HG03558 (cell line): ENCODE data around the gene MUC5B.
"Not testable (repeated sequence)": the region's sequence is repeated elsewhere in the genome, so short reads cannot be mapped to it uniquely, and the experiment has no call there.

Source experiments
- ATAC-seq: cut with Tn5 transposase; IDR thresholded peaks from one replicate; pipeline ENCODE4 v1.9.1; 2021; ENCODE audit warnings: moderate number of reproducible peaks; ENCODE audit not compliant: unreplicated experiment; ENCODE audit errors: extremely low read depth

Gene MUC5B

DNA sequence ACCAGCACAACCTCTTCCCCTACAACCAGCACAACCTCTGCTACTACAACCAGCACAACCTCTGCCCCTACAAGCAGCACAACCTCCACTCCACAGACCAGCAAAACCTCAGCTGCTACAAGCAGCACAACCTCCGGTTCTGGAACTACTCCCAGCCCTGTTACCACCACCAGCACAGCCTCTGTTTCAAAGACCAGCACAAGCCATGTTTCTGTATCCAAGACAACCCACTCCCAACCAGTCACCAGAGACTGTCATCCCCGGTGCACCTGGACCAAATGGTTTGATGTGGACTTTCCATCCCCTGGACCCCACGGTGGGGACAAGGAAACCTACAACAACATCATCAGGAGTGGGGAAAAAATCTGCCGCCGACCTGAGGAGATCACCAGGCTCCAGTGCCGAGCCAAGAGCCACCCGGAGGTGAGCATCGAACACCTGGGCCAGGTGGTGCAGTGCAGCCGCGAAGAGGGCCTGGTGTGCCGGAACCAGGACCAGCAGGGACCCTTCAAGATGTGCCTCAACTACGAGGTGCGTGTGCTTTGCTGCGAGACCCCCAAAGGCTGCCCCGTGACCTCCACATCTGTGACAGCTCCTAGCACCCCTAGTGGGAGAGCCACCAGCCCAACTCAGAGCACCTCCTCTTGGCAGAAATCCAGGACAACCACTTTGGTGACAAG lies 34.3 kb upstream of the MUC5B start:
- not testable (repeated sequence) for ATAC-seq

DNA sequence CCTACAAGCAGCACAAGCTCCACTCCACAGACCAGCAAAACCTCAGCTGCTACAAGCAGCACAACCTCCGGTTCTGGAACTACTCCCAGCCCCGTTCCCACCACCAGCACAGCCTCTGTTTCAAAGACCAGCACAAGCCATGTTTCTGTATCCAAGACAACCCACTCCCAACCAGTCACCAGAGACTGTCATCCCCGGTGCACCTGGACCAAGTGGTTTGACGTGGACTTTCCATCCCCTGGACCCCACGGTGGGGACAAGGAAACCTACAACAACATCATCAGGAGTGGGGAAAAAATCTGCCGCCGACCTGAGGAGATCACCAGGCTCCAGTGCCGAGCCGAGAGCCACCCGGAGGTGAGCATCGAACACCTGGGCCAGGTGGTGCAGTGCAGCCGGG lies 33.0 kb upstream of the MUC5B start:
- ATAC-seq: not testable (repeated sequence)

DNA sequence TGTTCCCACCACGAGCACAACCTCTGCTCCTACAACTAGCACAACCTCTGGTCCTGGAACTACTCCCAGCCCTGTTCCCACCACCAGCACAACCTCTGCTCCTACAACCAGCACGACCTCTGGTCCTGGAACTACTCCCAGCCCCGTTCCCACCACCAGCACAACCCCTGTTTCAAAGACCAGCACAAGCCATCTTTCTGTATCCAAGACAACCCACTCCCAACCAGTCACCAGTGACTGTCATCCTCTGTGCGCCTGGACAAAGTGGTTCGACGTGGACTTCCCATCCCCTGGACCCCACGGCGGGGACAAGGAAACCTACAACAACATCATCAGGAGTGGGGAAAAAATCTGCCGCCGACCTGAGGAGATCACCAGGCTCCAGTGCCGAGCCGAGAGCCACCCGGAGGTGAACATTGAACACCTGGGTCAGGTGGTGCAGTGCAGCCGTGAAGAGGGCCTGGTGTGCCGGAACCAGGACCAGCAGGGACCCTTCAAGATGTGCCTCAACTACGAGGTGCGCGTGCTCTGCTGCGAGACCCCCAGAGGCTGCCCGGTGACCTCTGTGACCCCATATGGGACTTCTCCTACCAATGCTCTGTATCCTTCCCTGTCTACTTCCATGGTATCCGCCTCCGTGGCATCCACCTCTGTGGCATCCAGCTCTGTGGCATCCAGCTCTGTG lies 30.9 kb upstream of the MUC5B start:
- not testable (repeated sequence) for ATAC-seq

DNA sequence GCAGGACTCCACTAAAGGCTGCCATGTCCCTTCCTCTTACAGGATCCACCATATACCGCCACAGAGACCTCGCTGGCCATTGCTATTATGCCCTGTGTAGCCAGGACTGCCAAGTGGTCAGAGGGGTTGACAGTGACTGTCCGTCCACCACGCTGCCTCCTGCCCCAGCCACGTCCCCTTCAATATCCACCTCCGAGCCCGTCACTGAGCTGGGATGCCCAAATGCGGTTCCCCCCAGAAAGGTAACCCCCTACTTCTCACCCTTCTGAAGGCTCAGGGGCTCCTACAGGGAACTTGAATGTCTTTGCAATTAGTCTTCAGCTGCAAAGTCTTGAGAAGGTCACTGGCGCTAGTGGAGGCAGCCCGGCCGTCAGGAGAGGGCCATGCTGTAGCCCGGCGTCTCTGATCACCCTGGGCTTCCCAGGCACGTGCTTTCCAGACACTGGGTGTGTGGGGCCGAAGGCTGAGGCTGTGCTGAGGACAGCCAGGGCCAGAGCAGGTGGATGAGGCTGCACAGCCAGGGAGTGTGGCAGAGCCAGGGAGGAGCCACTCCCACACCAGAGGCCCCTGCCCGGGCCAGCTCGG lies 30.0 kb upstream of the MUC5B start:
- ATAC-seq: no peak

DNA sequence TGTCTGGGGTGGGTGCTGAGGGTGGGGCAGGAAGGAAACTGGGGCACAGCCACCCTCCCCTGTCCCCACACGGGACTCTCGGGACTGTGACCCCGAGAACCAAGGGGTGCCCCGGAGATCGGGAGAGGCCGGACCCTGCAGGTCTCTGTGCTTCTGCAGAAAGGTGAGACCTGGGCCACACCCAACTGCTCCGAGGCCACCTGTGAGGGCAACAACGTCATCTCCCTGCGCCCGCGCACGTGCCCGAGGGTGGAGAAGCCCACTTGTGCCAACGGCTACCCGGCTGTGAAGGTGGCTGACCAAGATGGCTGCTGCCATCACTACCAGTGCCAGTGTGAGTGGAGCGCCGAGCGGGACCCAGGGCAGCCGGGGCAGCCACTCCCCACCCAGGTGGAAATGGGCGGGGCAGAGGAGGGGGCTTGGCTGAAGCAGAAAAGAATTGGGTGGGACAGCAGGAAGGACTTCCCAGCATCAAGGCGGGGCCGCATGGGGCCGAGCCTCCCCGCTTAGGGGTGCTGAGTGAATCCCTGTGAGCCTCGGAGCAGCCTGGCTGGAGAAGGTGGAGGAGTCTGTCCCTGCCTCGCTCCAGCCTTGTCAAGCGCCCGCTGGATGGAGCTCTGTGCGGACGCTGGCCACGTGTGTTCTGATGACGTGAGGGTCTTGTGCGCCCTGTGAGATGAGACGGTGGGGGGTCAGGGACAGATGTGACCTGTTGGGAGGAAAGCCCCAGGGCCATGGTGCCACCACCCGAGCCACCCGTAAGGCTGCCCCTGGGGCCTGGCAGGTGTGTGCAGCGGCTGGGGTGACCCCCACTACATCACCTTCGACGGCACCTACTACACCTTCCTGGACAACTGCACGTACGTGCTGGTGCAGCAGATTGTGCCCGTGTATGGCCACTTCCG lies 29.3 kb upstream of the MUC5B start:
- no peak for ATAC-seq

DNA sequence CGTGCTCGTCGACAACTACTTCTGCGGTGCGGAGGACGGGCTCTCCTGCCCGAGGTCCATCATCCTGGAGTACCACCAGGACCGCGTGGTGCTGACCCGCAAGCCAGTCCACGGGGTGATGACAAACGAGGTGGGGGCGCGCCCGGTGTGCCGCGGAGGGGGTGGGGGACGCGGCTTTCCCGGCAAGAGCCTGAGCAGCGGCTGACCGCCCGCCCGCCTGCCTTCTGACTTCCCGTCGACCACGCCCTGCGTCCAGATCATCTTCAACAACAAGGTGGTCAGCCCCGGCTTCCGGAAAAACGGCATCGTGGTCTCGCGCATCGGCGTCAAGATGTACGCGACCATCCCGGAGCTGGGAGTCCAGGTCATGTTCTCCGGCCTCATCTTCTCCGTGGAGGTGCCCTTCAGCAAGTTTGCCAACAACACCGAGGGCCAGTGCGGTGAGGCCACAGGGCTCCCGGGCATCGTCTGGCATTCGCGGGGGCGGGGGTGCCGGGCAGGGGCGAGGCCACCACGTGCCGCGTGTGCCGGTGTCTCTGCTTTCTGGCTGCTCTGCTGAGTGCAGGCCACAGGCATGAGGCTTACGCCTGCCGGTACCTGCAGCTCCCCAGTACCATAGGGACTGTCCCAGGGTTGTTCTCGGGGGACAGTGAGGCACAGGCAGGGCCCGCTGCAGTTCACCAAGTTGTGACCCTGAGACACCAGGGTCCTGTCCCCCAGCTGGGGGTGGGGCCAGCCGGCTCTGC lies 28.5 kb upstream of the MUC5B start:
- ATAC-seq: no peak

DNA sequence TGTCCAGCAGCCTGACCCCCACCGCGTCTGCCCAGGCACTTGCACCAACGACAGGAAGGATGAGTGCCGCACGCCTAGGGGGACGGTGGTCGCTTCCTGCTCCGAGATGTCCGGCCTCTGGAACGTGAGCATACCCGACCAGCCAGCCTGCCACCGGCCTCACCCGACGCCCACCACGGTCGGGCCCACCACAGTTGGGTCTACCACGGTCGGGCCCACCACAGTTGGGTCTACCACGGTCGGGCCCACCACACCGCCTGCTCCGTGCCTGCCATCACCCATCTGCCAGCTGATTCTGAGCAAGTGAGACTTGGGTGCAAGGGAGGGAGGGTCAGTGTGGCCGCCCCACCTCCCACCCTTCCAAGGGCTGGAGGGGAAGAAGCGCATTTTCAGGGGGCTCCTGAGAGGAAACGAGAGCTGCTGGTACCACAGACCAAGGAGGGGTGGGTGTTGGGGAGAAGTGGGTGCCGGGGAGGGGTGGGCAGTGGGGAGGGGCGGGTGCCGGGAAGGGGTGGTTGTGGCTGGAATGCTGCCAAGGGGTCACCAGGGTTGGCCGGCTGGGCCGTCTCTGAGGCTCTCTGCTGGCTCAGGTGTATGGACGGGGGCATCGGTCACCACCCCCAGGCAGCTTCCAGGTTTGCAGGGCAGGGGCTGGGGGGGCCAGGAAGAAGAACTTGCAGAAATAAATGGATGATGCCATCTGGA lies 27.7 kb upstream of the MUC5B start:
- ATAC-seq: no peak

DNA sequence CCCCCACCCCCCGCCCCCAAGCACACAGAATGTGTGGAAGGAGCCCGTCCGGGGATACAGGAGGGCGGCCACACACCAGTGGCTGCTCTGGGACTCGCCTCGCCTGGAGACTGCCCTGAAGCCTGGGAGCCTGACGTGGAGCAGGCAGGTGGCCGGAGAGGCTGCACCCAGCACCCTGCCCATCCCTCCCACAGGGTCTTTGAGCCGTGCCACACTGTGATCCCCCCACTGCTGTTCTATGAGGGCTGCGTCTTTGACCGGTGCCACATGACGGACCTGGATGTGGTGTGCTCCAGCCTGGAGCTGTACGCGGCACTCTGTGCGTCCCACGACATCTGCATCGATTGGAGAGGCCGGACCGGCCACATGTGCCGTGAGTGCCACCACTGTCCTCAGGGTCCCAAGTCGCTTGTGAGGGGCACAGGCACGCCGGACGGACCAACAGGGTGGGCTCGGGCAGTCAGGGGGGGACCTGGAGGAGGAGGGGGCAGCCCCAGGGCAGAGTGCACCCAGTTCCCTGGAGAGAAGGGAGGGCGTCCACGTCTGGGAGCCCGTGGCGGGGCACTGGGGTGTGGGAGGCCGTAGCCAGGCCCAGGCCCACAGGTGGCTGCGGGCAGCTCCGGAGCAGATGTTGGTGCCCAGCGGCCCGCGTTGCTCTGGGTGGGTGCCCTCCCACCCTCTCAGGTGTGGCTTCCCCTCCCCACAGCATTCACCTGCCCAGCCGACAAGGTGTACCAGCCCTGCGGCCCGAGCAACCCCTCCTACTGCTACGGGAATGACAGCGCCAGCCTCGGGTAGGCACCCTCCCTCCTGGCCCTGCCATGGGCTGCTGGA lies 27.0 kb upstream of the MUC5B start:
- no peak for ATAC-seq

DNA sequence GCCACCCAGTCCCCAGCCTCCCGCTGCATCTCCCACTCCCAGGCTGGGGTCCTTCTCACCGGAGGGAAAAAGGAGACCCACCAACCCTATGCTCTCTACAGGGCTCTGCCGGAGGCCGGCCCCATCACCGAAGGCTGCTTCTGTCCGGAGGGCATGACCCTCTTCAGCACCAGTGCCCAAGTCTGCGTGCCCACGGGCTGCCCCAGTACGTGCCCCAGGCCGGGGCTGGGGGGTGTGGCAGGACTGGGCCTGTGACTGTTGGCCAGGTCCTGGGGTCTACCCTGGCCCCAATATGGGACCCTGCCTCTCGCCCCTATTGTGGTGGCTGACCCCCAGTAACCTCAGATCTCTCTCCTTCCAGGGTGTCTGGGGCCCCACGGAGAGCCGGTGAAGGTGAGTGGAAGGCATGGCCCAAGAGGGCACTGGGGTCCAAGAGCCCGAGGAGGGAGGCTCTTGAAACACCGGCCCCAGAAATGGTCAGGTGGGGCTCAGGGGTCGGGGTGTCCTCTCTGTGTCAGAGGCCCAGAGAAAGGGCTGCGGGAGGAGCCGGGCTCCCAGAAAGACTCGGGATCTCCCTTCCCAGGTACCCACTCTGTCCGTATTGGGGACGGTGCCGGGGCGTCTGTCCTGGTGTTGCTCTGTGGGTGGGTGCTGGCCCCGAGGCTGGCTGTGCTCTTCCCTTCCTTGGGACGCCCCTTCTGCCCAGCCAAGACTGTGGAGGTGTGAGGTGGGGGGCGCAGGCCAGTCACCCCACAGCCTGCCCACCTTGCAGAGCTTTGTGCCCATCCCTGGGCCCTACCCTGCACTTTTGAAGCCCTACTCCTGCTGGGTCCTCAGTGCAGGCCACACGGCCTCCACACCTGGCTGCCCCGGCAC lies 26.1 kb upstream of the MUC5B start:
- no peak for ATAC-seq

DNA sequence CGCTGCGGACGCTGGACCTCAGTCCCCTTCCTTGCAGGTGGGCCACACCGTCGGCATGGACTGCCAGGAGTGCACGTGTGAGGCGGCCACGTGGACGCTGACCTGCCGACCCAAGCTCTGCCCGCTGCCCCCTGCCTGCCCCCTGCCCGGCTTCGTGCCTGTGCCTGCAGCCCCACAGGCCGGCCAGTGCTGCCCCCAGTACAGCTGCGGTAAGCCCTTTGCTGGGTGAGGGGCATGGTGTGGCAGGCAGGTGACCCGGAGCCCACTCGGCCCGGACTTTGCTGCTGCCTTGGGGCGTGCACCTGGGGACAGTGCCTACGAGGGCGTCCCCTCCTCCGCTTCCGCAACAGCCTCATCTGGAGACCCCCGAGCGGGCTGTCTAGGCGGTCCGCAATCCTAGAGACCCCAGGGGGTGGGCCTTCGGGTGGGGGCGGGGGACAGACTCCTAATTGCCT lies 25.4 kb upstream of the MUC5B start:
- no peak for ATAC-seq

DNA sequence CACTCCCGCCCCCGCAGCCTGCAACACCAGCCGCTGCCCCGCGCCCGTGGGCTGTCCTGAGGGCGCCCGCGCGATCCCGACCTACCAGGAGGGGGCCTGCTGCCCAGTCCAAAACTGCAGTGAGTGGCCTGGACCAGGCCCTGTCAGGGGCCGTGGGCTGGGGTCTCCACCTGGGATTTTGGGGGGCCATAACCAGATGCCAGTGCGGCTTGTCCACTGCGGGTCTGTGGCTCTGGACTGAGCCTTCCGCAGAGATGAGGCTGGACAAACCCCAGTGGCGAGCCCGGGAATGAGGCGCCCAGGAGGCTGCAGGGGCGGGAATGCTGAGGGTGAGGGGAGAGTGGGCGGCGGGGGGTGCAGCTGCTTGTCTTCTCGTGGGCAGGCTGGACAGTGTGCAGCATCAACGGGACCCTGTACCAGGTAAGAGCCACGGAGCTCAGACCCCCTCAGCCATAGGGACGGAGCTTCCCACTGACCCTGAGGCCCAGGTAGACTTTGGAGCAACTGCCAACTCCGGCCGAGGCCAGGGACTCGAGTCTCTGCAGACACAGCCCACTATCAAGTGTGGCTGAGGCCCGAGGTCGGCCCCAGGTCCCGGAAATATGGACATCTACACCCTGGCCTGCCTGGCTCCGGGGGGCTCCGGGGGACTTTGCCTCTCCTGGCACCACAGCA lies 24.8 kb upstream of the MUC5B start:
- no peak for ATAC-seq

DNA sequence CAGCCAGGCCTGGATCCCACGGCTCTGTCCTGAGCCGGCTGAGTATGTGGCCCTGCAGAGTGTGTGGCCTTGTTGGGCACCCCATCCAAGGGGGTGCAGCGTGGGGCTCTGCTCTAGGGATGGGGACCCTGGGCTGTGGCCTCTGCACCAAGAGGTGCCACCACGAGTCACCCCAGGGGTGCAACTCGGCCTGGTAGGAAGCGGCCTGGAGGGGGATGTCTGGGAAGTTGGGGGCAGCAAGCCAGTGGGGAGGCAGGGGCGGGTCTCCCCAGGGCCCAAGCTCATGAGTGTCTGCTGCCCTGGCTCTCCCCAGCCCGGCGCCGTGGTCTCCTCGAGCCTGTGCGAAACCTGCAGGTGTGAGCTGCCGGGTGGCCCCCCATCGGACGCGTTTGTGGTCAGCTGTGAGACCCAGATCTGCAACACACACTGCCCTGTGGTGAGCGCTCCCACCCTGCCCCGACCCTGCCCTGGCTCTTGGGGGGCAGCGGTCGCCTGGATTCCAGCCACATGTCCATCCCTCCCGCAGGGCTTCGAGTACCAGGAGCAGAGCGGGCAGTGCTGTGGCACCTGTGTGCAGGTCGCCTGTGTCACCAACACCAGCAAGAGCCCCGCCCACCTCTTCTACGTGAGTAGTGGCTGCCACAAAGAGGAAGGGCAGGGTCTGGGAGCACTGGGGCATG lies 24.2 kb upstream of the MUC5B start:
- ATAC-seq: no peak

DNA sequence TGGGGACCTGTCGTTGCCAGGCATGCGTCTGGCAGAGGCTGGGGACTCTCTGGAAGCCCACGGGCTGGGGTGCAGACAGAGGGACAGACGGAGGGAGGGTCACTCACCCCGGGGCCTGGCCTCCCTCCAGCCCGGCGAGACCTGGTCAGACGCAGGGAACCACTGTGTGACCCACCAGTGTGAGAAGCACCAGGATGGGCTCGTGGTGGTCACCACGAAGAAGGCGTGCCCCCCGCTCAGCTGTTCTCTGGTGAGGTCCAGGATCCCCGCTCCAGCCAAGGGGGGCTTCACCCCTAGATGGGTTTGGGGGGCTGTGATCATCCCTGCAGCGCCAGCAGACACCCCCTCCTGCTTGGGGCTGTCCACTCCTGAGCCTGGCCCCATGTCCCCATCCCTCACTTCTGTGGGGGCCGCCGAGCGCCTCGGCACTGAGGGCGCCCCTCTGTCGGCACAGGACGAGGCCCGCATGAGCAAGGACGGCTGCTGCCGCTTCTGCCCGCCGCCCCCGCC lies 23.6 kb upstream of the MUC5B start:
- no peak for ATAC-seq

DNA sequence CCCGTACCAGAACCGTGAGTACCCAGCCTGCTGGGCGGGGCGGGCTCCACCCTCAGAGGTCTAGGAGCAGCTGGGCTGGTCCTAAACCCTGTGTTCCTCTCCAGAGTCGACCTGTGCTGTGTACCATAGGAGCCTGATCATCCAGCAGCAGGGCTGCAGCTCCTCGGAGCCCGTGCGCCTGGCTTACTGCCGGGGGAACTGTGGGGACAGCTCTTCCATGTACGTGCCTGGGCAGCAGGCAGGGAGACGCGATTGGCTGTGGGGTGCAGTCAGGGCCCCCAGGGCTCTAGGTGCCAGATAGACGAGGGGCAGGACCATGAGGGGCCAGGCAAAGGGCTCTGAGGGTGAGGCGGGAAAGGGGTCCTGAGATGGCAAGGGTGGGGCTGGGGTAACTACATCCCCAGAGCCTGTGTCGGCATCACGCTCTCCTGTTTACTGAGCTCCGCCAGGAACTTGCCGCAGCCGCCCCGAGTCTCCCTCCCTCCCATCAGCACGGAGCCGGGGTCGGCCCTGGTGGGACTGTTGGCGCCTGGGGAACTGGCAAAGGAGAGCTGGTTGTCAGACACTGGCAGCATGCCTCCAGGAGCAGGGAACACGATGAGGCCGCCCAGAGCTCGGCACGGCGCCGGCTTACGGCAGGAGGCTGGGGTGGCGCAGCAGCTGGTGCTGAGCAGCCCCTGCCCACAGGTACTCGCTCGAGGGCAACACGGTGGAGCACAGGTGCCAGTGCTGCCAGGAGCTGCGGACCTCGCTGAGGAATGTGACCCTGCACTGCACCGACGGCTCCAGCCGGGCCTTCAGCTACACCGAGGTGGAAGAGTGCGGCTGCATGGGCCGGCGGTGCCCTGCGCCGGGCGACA lies 22.9 kb upstream of the MUC5B start:
- ATAC-seq: no peak

DNA sequence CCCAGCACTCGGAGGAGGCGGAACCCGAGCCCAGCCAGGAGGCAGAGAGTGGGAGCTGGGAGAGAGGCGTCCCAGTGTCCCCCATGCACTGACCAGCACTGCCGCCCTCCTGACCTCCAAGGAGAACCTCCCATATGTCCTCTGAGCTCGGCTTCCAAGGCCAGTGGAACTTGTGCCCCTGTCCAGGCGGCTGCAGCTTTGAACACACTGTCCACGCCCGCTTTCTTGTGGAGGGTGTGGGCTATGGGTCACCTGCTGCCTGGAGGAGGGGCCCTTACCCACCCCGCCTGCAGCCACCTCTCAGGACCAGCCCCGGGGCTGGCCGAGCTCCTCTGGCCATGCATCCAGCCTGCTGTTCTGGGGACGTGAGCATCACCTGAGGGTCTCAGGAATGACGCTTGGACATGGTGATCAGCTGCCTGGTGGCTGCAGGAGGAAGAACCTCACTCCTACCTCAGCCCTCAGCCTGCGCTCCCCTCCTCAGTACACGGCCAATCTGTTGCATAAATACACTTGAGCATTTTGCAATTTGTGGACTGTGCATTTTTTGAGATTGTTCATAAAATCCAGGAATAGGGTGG lies 22.2 kb upstream of the MUC5B start:
- no peak for ATAC-seq
